ENCODE data around the gene ARMH1.

GRCh38 chr1:44696101-44696500, 21.6 kb downstream of the ARMH1 start:
- no peak for TF ChIP-seq EZH2 (IDR thresholded peaks at IDR 0.05; ENCODE audit: insufficient read depth, poor library complexity, severe bottlenecking)
- TF ChIP-seq EZH2phosphoT487 (IDR thresholded peaks at IDR 0.05; ENCODE audit: insufficient read depth, low read depth): no peak
